ENCODE results near the gene ITCH.
A peak's percentile ranks its signal among the peaks of the same experiment; 100 is the strongest.

ITCH gene

DNA sequence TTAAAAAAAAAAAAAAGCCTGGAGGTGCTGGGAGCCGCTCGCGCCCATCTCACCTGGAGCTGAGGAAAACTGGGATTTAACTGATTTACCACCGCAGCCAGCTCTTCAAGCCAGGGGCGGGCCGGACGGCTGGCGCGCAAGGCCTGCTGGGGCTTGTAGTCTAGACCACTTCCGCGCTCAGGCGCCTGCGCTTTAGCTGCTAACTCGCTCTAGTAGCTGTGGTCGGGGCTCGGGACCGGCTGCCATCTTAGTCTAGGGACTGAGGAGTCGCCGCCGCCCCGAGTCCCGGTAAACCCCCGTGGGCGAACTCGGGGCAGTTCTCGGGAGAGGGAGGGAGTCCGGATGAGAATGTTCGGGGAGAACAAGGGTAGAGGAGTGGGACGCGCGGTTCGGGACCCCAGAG is at the start of gene ITCH:
ITCH (plus strand) TSS at position 212 of the 403 bp plus-strand sequence. CDS start 30,539 bp downstream, outside the sequence.
- TF ChIP-seq, protein P1, sequence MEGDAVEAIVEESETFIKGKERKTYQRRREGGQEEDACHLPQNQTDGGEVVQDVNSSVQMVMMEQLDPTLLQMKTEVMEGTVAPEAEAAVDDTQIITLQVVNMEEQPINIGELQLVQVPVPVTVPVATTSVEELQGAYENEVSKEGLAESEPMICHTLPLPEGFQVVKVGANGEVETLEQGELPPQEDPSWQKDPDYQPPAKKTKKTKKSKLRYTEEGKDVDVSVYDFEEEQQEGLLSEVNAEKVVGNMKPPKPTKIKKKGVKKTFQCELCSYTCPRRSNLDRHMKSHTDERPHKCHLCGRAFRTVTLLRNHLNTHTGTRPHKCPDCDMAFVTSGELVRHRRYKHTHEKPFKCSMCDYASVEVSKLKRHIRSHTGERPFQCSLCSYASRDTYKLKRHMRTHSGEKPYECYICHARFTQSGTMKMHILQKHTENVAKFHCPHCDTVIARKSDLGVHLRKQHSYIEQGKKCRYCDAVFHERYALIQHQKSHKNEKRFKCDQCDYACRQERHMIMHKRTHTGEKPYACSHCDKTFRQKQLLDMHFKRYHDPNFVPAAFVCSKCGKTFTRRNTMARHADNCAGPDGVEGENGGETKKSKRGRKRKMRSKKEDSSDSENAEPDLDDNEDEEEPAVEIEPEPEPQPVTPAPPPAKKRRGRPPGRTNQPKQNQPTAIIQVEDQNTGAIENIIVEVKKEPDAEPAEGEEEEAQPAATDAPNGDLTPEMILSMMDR (conservative IDR thresholded peaks at IDR 0.05; ENCODE audit: low read depth, low read length) = no peak
- peak; percentile 87 for DNase-seq (ENCODE audit: low read depth)
- peak within 1 kb of the TSS; percentile 90 for H3K4me3 ChIP-seq (ENCODE audit: low read length)

DNA sequence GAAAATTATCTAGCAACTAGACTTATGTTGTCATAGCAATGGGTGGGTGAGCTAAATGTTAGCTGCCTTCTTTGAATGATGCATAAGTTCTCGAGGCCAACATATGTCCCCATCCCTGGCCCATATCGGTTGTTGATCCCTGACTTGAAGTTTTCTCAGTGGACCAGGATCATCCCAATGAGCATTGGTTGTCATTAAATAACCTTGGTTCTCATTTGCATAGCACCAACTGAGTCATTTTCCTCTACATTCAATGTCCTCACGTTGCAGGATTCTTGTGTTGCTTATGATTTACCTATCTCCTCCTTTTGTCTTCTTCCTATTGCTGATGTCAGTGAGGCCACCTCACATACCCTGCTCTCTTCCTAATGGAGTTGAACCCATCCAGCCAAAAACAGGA is 47.8 kb upstream of the ITCH start:
- TF ChIP-seq, protein P1 (conservative IDR thresholded peaks at IDR 0.05; ENCODE audit: low read depth, low read length) = no peak
- H3K4me3 ChIP-seq (ENCODE audit: low read length) = no peak overlapping the region
- DNase-seq (ENCODE audit: low read depth) = no peak

DNA sequence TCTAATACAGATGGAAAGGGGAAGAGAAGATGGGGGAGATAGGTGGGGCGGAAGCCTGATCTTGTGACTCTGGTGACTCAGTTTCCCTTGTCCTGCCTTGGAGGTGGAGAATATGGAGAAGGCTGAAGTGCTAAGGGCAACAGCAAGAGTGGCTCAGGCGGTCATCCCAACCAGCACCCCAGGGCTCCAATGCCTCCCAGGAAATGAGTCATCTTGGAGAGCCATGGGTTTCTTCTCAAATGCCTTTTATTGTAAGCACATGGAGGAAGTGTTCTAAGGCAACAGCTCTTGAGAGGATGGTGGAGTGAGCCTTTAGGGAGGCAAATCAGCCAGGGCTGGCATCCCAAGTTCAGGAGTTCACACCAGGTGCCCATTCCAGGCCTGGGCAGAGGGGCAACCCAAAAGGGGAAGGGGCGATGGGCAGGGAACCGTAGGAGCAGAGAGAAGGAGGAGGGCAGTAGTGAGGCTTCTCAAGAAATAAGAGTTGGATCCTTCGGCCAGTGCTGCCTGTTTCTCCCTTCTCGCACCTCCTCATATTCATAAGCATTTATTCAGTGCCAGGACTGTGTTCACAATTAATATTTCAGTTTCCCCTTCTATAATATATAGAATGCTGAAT is 46.8 kb upstream of the ITCH start:
- TF ChIP-seq, protein P1 (conservative IDR thresholded peaks at IDR 0.05; ENCODE audit: low read depth, low read length) = no peak
- no peak for DNase-seq (ENCODE audit: low read depth)
- H3K4me3 ChIP-seq (ENCODE audit: low read length) = no peak overlapping the region

DNA sequence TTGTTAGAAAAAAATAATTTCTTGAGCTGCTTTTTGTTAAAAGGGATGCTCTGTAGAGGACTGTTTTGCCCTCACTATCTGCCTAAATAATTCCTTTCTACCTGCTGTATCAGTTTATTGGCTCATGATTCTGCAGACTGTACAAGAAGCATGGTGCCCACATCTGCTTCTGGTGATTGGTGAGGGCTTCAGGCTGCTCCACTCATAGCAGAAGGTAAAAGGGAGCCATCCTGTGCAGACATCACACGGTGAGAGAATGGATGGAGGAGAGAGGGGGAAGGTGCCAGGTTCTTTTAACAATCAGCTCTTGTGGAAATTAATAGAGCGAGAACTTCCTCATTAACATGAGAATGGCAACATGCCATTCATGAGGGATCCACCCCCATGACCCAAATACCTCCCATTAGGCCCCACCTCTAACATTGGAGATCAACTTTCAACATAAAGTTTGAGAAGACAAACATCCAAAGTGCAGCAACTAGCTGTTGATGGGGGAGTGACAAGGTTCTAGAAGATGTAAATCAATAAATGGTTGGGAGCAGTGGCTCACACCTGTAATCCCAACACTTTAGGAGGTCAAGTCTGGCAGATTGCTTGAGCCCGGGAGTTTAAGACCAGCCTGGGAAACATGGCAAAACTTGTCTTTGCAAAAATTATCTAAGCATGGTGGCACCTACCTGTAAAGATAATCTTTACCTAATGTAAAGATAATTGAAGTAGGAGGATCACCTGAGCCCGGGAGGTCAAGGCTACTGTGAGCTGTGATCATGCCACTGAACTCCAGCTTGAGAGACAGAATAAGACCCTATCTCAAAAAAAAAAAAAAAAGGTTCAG is 44.2 kb upstream of the ITCH start:
- TF ChIP-seq, protein P1 (conservative IDR thresholded peaks at IDR 0.05; ENCODE audit: low read depth, low read length) = no peak
- no peak overlapping the region for H3K4me3 ChIP-seq (ENCODE audit: low read length)
- no peak for DNase-seq (ENCODE audit: low read depth)

DNA sequence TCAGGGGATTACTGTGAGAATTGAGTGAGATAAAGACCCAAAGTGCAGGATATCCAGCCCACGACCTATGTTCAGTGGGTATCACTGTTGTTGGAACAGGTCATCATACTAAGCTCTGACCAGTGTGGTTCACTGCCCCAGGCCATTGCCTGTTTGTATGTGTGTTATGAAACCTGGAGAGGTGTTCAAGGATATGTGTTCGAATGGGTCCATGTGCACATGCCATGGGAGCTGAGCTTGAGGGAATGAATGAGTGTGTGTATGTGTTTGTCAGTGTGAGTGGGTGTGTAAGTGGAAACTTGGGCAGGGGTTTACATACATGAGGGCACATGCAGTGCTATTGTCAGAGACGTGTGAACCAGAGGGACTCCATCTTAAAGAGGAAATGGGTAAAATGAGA is 42.2 kb upstream of the ITCH start:
- TF ChIP-seq, protein P1 (conservative IDR thresholded peaks at IDR 0.05; ENCODE audit: low read depth, low read length) = no peak
- DNase-seq (ENCODE audit: low read depth) = no peak
- no peak overlapping the region for H3K4me3 ChIP-seq (ENCODE audit: low read length)

DNA sequence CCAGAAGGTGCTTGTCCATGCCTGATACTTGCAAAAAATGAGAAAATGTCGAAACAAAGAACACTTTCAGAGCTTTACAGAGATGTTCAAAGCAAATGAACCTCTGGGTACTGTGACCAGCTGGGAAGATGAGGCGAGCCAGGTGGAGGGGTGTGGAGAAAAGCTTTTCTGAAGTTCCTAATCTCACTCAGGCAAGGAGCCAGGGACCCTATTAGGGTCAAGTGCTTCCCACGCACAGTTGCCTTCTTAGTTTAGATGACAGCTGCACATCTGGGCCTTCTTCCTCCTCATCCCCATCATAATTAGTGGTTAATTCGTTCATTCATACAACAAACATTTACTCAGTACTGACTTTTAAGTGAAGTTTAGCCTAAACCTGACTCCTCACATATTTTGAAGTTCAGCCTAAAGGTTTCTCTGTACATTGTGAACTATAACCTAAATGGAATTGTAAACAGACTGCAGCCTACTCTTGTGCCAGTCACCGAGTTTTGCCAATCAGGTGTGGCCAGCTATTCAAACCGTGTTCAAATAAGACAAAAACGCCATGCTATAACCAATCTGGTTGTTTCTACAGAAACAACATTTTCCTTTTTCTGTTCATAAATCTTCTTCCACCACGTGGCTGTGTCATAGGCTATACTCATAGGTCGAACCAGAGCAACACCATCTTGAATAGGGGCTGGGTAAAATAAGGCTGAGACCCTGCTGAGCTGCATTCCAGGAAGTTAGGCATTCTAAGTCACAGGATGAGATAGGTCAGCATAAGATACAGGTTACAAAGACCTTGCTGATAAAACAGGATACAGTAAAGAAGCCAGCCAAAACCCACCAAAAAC is 40.6 kb upstream of the ITCH start:
- TF ChIP-seq, protein P1 (conservative IDR thresholded peaks at IDR 0.05; ENCODE audit: low read depth, low read length) = no peak
- no peak overlapping the region for H3K4me3 ChIP-seq (ENCODE audit: low read length)
- no peak for DNase-seq (ENCODE audit: low read depth)
